GM23338 (cell line): ENCODE data around the gene SNRPD2. TPM values are rescaled to one million over a fixed set of nuclear protein-coding genes. Genes with fewer than 3 reads are reported as not detected.

ENCODE experiments used
- ATAC-seq: fragments of 200-7000 bp; cut with Tn5 transposase; 3 replicates; pipeline ENCODE4 v1.9.1; 2020
- DNase-seq: peaks from one replicate; pipeline ENCODE4 v3.0.0-alpha.2; 2015; ENCODE audit warnings: low spot score
- H2AFZ ChIP-seq: fragments of 200-600 bp; sonication (generic); 2 replicates; pipeline ENCODE4 v1.8.0; 2016; ENCODE audit warnings: antibody characterized with exemption, mild to moderate bottlenecking, moderate library complexity
- H3F3A ChIP-seq: fragments of 200-600 bp; sonication (generic); replicated peaks from 2 replicates; pipeline ENCODE4 v1.8.0; 2017; ENCODE audit warnings: antibody characterized with exemption, mixed run types, low read depth
- H3K27ac ChIP-seq: fragments of 200-600 bp; sonication (generic); 2 replicates; pipeline ENCODE4 v1.6.1; 2016; ENCODE audit warnings: low read depth
- H3K27me3 ChIP-seq: fragments of 200-600 bp; sonication (generic); 2 replicates; pipeline ENCODE4 v1.8.0; 2016; ENCODE audit warnings: mild to moderate bottlenecking, mixed run types, moderate library complexity; ENCODE audit not compliant: insufficient read depth
- H3K36me3 ChIP-seq: fragments of 200-600 bp; sonication (generic); 2 replicates; pipeline ENCODE4 v1.8.0; 2016; ENCODE audit warnings: mild to moderate bottlenecking; ENCODE audit not compliant: insufficient read depth
- H3K4me1 ChIP-seq: fragments of 200-600 bp; sonication (generic); 2 replicates; pipeline ENCODE4 v1.8.0; 2016; ENCODE audit warnings: mild to moderate bottlenecking, moderate library complexity; ENCODE audit not compliant: insufficient read depth
- H3K4me2 ChIP-seq: fragments of 200-600 bp; sonication (generic); 2 replicates; pipeline ENCODE4 v1.7.1; 2017; ENCODE audit warnings: mixed run types
- H3K4me3 ChIP-seq: fragments of 200-600 bp; sonication (generic); 2 replicates; pipeline ENCODE4 v1.6.1; 2016; ENCODE audit warnings: mixed run types
- H3K79me2 ChIP-seq: fragments of 200-600 bp; sonication (generic); replicated peaks from 2 replicates; pipeline ENCODE4 v1.8.0; 2017; ENCODE audit warnings: mild to moderate bottlenecking; ENCODE audit not compliant: insufficient read depth
- H3K9me2 ChIP-seq: fragments of 200-600 bp; sonication (generic); 2 replicates; pipeline ENCODE4 v1.8.0; 2017; ENCODE audit not compliant: insufficient read depth
- H4K20me1 ChIP-seq: fragments of 200-600 bp; sonication (generic); replicated peaks from 2 replicates; pipeline ENCODE4 v1.8.0; 2017; ENCODE audit warnings: mild to moderate bottlenecking; ENCODE audit not compliant: insufficient read depth
- H3K27ac Mint-ChIP-seq: 2 replicates; pipeline ENCODE4 v1.8.0; 2020; ENCODE audit warnings: inconsistent platforms, mild to moderate bottlenecking, moderate library complexity, mixed read lengths
- H3K27me3 Mint-ChIP-seq: 3 replicates; pipeline ENCODE4 v1.8.0; 2022; ENCODE audit warnings: low read depth, mild to moderate bottlenecking, moderate library complexity, mixed read lengths, inconsistent platforms; ENCODE audit not compliant: insufficient read depth, poor library complexity
- H3K36me3 Mint-ChIP-seq: 3 replicates; pipeline ENCODE4 v1.8.0; 2021; ENCODE audit warnings: low read depth, mild to moderate bottlenecking, inconsistent platforms, moderate library complexity, mixed read lengths
- H3K4me1 Mint-ChIP-seq: 3 replicates; pipeline ENCODE4 v1.8.0; 2020; ENCODE audit warnings: mild to moderate bottlenecking, inconsistent platforms, mixed read lengths
- H3K4me3 Mint-ChIP-seq: 3 replicates; pipeline ENCODE4 v1.8.0; 2021; ENCODE audit warnings: moderate library complexity, mild to moderate bottlenecking, inconsistent platforms, mixed read lengths
- H3K9me3 Mint-ChIP-seq: 3 replicates; pipeline ENCODE4 v1.8.0; 2020; ENCODE audit warnings: moderate library complexity, mild to moderate bottlenecking, inconsistent platforms, mixed read lengths
- CREB1 ChIP-seq: fragments of 250-450 bp; sonication (Bioruptor Pico); IDR thresholded peaks from 2 replicates; pipeline ENCODE4 v1.5.0; 2020; ENCODE audit warnings: low read depth, mild to moderate bottlenecking, moderate library complexity
- EZH2 ChIP-seq: fragments of 200-600 bp; sonication (generic); IDR thresholded peaks from one replicate; pipeline ENCODE4 v1.8.0; 2017; ENCODE audit warnings: antibody characterized with exemption, mild to moderate bottlenecking, low read depth; ENCODE audit not compliant: unreplicated experiment
- EZH2phosphoT487 ChIP-seq: fragments of 200-600 bp; sonication (generic); IDR thresholded peaks from one replicate; pipeline ENCODE4 v1.8.1; 2018; ENCODE audit warnings: antibody characterized with exemption; ENCODE audit not compliant: unreplicated experiment
- NANOG ChIP-seq: IDR thresholded peaks from 2 replicates; pipeline ENCODE4 v1.6.1; 2016; ENCODE audit warnings: antibody characterized with exemption, borderline replicate concordance
- POLR2AphosphoS5 ChIP-seq: IDR thresholded peaks from 2 replicates; pipeline ENCODE4 v1.6.1; 2016; ENCODE audit warnings: antibody characterized with exemption, low read depth
- STAT1 ChIP-seq: IDR thresholded peaks from one replicate; pipeline ENCODE4 v1.6.1; 2016; ENCODE audit warnings: antibody characterized with exemption; ENCODE audit not compliant: unreplicated experiment
- ZNF114 ChIP-seq: fragments of 250-450 bp; sonication (Bioruptor Pico); IDR thresholded peaks from 2 replicates; pipeline ENCODE4 v1.5.0; 2020; ENCODE audit warnings: mild to moderate bottlenecking, moderate library complexity
- polyA plus RNA-seq: library from polyadenylated mRNA; unstranded; fragments of >200 nt; fragmentation: Nextera tagmentation; extraction: Ambion mirVana; gene quantifications from 2 replicates; pipeline ENCODE4 v1.2.1, GENCODE V29; 2016
- total RNA-seq: library from RNA; depleted of rRNA; stranded (reverse); fragments of >200 nt; shearing (Covaris generic); gene quantifications from 2 replicates; pipeline ENCODE4 v1.2.3, GENCODE V29; 2014
- TF ChIP-seq, protein P1 (sequence below), 2 experiments: fragments of 200-600 bp in 1 of 2; sonication (generic) in 1 of 2; conservative IDR thresholded peaks; 2 replicates each; pipeline versions ENCODE4 v1.5.1 to v1.6.1; 2016 to 2017; ENCODE audit warnings: antibody characterized with exemption in 2 of 2, low read depth in 2 of 2, mild to moderate bottlenecking in 2 of 2, moderate library complexity in 1 of 2
- TF ChIP-seq, protein P2 (sequence below): IDR thresholded peaks from one replicate; pipeline ENCODE4 v1.6.1; 2018; ENCODE audit warnings: antibody characterized with exemption; ENCODE audit not compliant: unreplicated experiment
- TF ChIP-seq, protein P3 (sequence below): IDR thresholded peaks from 2 replicates; pipeline ENCODE4 v1.6.1; 2016; ENCODE audit warnings: antibody characterized with exemption

SNRPD2 gene
- total and polyA plus RNA-seq, 2 experiments from 2014 or later, result 169 to 1,375 TPM

DNA sequence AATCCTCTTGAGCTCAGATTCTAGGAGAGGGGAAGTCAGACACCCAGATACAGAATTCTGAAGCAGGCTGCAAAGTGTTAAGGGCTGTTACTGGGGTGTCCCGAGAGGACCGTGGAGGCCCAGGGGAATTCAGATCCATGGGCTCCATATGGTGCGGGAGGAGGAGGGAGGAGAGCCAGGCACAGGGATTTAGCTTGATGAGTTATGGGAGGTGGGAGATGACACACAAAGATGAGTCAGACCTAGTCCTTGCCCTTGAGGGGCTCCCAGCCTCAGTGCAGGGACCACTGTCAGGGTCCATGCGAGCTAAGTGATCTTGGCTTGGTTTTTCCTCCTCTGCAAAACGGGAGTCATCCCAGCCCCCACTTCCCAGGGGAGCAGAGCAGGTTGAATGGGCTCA is 38.1 kb downstream of the SNRPD2 start (continued):
- TF ChIP-seq NANOG (no peak), EZH2phosphoT487 (no peak), ZNF114 (CRISPR knock-in tag) (no peak), EZH2 (no peak), CREB1 (CRISPR knock-in tag) (no peak)
- TF ChIP-seq, protein P1, sequence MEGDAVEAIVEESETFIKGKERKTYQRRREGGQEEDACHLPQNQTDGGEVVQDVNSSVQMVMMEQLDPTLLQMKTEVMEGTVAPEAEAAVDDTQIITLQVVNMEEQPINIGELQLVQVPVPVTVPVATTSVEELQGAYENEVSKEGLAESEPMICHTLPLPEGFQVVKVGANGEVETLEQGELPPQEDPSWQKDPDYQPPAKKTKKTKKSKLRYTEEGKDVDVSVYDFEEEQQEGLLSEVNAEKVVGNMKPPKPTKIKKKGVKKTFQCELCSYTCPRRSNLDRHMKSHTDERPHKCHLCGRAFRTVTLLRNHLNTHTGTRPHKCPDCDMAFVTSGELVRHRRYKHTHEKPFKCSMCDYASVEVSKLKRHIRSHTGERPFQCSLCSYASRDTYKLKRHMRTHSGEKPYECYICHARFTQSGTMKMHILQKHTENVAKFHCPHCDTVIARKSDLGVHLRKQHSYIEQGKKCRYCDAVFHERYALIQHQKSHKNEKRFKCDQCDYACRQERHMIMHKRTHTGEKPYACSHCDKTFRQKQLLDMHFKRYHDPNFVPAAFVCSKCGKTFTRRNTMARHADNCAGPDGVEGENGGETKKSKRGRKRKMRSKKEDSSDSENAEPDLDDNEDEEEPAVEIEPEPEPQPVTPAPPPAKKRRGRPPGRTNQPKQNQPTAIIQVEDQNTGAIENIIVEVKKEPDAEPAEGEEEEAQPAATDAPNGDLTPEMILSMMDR (conservative IDR thresholded peaks at IDR 0.05; ENCODE audit: low read depth in 2 of 2), result no peak

DNA sequence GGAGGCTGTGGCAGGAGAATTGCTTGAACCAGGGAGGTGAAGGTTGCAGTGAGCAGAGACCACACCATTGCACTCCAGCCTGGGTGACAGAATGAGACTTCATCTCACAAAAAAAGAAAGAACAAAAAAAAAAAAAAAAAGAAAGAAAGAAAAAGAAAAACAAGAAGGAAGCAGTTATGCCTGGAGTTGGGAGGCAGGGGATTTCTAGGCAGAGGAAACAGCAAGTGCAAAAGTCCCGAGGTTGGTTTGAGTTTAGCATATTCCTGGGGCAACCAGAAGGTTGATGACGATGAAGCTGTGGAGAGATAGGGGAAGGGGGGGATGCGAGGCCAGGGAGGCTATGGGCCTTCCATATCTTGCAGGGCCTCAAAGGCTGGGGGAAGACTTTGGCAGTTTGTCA is 41.0 kb downstream of the SNRPD2 start:
- Histone ChIP-seq H4K20me1 (no peaks in the 10 kb centered on the region), H3K4me1 (peaks cover 4% of the 10 kb centered on the region; the same call in 1 of the 2 replicates), H3K36me3 (no peaks in the 10 kb centered on the region), H3K27me3 (no peaks in the 10 kb centered on the region), H3F3A (no peaks in the 10 kb centered on the region), H2AFZ (no peak overlapping the region), H3K4me2 (no peak overlapping the region), H3K27ac (no peak overlapping the region), H3K4me3 (no peak overlapping the region), H3K9me2 (no peaks in the 10 kb centered on the region), H3K79me2 (no peaks in the 10 kb centered on the region)
- TF ChIP-seq POLR2AphosphoS5, result no peak
- TF ChIP-seq, protein P2, sequence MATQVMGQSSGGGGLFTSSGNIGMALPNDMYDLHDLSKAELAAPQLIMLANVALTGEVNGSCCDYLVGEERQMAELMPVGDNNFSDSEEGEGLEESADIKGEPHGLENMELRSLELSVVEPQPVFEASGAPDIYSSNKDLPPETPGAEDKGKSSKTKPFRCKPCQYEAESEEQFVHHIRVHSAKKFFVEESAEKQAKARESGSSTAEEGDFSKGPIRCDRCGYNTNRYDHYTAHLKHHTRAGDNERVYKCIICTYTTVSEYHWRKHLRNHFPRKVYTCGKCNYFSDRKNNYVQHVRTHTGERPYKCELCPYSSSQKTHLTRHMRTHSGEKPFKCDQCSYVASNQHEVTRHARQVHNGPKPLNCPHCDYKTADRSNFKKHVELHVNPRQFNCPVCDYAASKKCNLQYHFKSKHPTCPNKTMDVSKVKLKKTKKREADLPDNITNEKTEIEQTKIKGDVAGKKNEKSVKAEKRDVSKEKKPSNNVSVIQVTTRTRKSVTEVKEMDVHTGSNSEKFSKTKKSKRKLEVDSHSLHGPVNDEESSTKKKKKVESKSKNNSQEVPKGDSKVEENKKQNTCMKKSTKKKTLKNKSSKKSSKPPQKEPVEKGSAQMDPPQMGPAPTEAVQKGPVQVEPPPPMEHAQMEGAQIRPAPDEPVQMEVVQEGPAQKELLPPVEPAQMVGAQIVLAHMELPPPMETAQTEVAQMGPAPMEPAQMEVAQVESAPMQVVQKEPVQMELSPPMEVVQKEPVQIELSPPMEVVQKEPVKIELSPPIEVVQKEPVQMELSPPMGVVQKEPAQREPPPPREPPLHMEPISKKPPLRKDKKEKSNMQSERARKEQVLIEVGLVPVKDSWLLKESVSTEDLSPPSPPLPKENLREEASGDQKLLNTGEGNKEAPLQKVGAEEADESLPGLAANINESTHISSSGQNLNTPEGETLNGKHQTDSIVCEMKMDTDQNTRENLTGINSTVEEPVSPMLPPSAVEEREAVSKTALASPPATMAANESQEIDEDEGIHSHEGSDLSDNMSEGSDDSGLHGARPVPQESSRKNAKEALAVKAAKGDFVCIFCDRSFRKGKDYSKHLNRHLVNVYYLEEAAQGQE, result no peak
- no peak for TF ChIP-seq STAT1
- no peak for TF ChIP-seq ZNF114 (CRISPR knock-in tag)
- TF ChIP-seq, protein P3, sequence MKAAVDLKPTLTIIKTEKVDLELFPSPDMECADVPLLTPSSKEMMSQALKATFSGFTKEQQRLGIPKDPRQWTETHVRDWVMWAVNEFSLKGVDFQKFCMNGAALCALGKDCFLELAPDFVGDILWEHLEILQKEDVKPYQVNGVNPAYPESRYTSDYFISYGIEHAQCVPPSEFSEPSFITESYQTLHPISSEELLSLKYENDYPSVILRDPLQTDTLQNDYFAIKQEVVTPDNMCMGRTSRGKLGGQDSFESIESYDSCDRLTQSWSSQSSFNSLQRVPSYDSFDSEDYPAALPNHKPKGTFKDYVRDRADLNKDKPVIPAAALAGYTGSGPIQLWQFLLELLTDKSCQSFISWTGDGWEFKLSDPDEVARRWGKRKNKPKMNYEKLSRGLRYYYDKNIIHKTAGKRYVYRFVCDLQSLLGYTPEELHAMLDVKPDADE, result no peak
- peaks cover 21% of the 10 kb centered on the region; the same call in 2 of the 3 replicates for H3K9me3 Mint-ChIP-seq
- H3K27ac Mint-ChIP-seq, result no peak overlapping the region
- ATAC-seq (no peak), DNase-seq (no peak)
- H3K27me3 Mint-ChIP-seq, result peaks cover 15% of the 10 kb centered on the region
- peaks cover 12% of the 10 kb centered on the region; the same call in 2 of the 3 replicates for H3K4me1 Mint-ChIP-seq
- H3K36me3 Mint-ChIP-seq, result peaks cover 3% of the 10 kb centered on the region; the same call in 1 of the 3 replicates
- no peak overlapping the region for H3K4me3 Mint-ChIP-seq
